Urothelium cell line (cell line): Measurements from ENCODE around the gene ZNF678.
"Not testable (repeated sequence)": the region's sequence is repeated elsewhere in the genome, so short reads cannot be mapped to it uniquely, and the experiment has no call there.

ENCODE experiments used
- DNase-seq: peaks from one replicate; pipeline ENCODE4 v3.0.0; 2011; ENCODE audit warnings: low spot score, mixed read lengths
- FAIRE-seq: peaks from 2 replicates; lab custom pipeline; 2011; peaks lifted over from hg19 to GRCh38; lab: Jason Lieb, UNC

Gene ZNF678

GRCh38 chr1:227707846-227708245 is 144.5 kb downstream of the ZNF678 start:
- DNase-seq: no peak
- FAIRE-seq: no peak

GRCh38 chr1:227709451-227709850 is 146.1 kb downstream of the ZNF678 start:
- DNase-seq (no peak), FAIRE-seq (no peak)

GRCh38 chr1:227710474-227710873 is 147.1 kb downstream of the ZNF678 start:
- not testable (repeated sequence) for FAIRE-seq

GRCh38 chr1:227712648-227713047 is 149.3 kb downstream of the ZNF678 start:
- DNase-seq: no peak
- no peak for FAIRE-seq

More at GRCh38 chr1:227710474-227710873, 147.1 kb downstream of the ZNF678 start:
- not testable (repeated sequence) for DNase-seq

GRCh38 chr1:227718932-227719331 is 155.6 kb downstream of the ZNF678 start:
- no peak for FAIRE-seq
- DNase-seq: no peak

- DNase-seq (no peak), FAIRE-seq (no peak)
These were observed 160.1 kb downstream of the ZNF678 start for GRCh38 chr1:227723474-227723873.

GRCh38 chr1:227725046-227725445 is 161.7 kb downstream of the ZNF678 start:
- FAIRE-seq (no peak), DNase-seq (no peak)

GRCh38 chr1:227726318-227726717 is 163.0 kb downstream of the ZNF678 start:
- FAIRE-seq (no peak), DNase-seq (no peak)
